Osteocyte (in vitro differentiated cells): ENCODE results near the gene COMMD2. TPM values are rescaled to one million over a fixed set of nuclear protein-coding genes. Genes with fewer than 3 reads are reported as not detected.

Experiments used
- DNase-seq: peaks from one replicate; pipeline ENCODE4 v3.0.0; 2021; ENCODE audit warnings: mixed read lengths; ENCODE audit not compliant: unreplicated experiment; ENCODE audit errors: extremely low spot score
- H3K27ac Mint-ChIP-seq: one replicate; pipeline ENCODE4 v1.8.0; 2021; ENCODE audit warnings: mild to moderate bottlenecking, mixed read lengths; ENCODE audit not compliant: unreplicated experiment
- H3K27me3 Mint-ChIP-seq: one replicate; pipeline ENCODE4 v1.8.0; 2021; ENCODE audit warnings: mixed read lengths; ENCODE audit not compliant: unreplicated experiment
- H3K36me3 Mint-ChIP-seq: one replicate; pipeline ENCODE4 v1.8.0; 2021; ENCODE audit warnings: mixed read lengths; ENCODE audit not compliant: unreplicated experiment
- H3K4me1 Mint-ChIP-seq: one replicate; pipeline ENCODE4 v1.8.0; 2021; ENCODE audit warnings: mixed read lengths; ENCODE audit not compliant: unreplicated experiment
- H3K4me3 Mint-ChIP-seq: one replicate; pipeline ENCODE4 v1.8.0; 2021; ENCODE audit warnings: mild to moderate bottlenecking, moderate library complexity, mixed read lengths; ENCODE audit not compliant: unreplicated experiment
- H3K9me3 Mint-ChIP-seq: one replicate; pipeline ENCODE4 v1.8.0; 2021; ENCODE audit warnings: mixed read lengths; ENCODE audit not compliant: unreplicated experiment
- total RNA-seq: library from RNA; stranded (reverse); gene quantifications from 2 replicates; pipeline ENCODE4 v1.2.1, GENCODE V29; 2021
- TF ChIP-seq, protein P1 (sequence below): fragments of 200-600 bp; sonication (generic); IDR thresholded peaks from 2 replicates; pipeline ENCODE4 v1.5.0; 2021; ENCODE audit warnings: antibody characterized with exemption, mild to moderate bottlenecking, moderate library complexity

COMMD2 gene
- total RNA-seq, 1 donor from 2014 or later, result 49.7 TPM

DNA sequence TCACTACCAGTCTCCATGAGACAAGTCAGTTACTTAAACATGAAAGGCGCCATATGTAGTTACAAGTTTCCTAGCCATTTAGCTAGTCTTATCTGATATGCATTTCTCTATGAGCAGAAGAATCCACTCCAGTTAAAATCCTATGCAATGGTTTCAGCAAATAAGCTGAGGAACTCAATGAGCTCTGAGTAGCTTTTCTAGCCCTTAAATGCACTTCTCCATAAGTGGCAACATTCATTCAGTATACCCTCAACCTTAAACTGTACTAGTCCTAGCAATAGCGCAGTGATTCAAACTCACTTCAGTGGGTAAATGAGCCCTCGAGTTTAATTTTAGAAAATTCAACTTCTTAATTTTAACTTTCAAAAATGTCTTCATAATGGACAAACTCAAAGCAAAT, 7.7 kb downstream of the COMMD2 start:
- H3K4me3 Mint-ChIP-seq, result no peak overlapping the region
- no peak overlapping the region for H3K27ac Mint-ChIP-seq
- H3K4me1 Mint-ChIP-seq, result no peaks in the 10 kb centered on the region
- peaks cover 58% of the 10 kb centered on the region for H3K36me3 Mint-ChIP-seq
- H3K27me3 Mint-ChIP-seq, result no peaks in the 10 kb centered on the region
- TF ChIP-seq, protein P1, sequence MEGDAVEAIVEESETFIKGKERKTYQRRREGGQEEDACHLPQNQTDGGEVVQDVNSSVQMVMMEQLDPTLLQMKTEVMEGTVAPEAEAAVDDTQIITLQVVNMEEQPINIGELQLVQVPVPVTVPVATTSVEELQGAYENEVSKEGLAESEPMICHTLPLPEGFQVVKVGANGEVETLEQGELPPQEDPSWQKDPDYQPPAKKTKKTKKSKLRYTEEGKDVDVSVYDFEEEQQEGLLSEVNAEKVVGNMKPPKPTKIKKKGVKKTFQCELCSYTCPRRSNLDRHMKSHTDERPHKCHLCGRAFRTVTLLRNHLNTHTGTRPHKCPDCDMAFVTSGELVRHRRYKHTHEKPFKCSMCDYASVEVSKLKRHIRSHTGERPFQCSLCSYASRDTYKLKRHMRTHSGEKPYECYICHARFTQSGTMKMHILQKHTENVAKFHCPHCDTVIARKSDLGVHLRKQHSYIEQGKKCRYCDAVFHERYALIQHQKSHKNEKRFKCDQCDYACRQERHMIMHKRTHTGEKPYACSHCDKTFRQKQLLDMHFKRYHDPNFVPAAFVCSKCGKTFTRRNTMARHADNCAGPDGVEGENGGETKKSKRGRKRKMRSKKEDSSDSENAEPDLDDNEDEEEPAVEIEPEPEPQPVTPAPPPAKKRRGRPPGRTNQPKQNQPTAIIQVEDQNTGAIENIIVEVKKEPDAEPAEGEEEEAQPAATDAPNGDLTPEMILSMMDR, result no peak
- H3K9me3 Mint-ChIP-seq, result no peaks in the 10 kb centered on the region
- DNase-seq, result no peak

DNA sequence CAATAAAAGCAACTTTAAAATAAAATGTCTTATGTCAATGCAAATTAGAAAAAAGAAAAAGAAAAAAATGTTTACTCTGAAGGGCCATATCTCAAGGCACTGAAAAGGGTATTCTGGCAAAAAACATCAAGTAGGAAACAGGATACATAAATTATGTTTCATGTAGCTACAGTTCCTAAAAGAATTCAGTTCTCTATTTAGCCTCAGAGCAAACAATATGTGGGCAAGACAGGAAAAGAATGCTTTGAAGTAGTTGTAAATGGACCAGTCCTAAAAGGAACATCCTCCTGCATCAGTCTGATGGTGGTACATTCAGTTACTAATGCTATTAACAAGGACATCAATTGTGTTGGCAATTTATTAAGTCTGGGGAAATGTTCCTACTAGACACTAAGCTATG, 8.1 kb downstream of the COMMD2 start:
- Mint-ChIP-seq H3K36me3 (peaks cover 57% of the 10 kb centered on the region), H3K4me1 (no peaks in the 10 kb centered on the region), H3K4me3 (no peak overlapping the region), H3K27me3 (no peaks in the 10 kb centered on the region), H3K9me3 (no peaks in the 10 kb centered on the region), H3K27ac (no peak overlapping the region)
- TF ChIP-seq, protein P1, result no peak
- DNase-seq, result no peak

DNA sequence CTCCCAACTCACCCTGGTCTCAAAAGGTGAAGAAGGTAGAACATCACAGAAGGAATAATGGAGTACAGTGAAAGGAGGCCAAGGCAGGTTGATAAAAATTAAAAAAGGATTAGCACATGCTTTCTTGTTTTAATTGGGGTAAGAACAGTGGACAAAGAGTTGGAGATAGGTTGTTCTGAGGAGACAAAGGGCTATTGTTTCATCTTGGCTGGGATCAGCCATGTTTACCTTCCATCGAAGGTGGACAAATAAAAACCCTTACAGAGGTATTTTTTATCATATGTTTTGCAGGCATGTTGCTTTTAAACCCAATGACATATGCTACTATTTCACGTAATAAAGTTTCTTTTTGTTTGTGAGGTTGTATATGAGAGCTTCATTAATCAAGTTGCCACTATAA, 12.9 kb downstream of the COMMD2 start:
- TF ChIP-seq, protein P1, result no peak
- H3K4me1 Mint-ChIP-seq, result peaks cover 21% of the 10 kb centered on the region
- peaks cover 27% of the 10 kb centered on the region for H3K36me3 Mint-ChIP-seq
- no peak overlapping the region for H3K27ac Mint-ChIP-seq
- H3K4me3 Mint-ChIP-seq, result no peak overlapping the region
- H3K27me3 Mint-ChIP-seq, result no peaks in the 10 kb centered on the region
- no peak for DNase-seq
- no peaks in the 10 kb centered on the region for H3K9me3 Mint-ChIP-seq

DNA sequence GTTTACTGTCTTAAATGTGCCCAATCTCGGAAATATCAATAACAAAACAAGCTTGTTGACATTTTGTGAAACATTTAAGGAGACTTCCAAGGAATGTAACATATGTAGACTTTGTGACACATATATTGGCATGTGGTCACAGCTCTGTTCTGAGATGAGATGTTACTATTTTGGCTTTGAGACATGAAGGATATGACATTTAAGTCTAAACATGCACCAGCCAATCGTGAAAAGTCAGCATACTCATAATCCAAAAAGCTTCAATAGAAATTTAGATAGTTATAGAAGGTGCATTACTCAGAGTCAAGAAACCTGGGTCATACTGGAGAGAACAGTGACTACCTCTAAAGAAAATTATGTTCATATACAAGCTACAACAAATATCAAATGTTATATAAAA, 13.4 kb downstream of the COMMD2 start:
- H3K27ac Mint-ChIP-seq, result no peak overlapping the region

DNA sequence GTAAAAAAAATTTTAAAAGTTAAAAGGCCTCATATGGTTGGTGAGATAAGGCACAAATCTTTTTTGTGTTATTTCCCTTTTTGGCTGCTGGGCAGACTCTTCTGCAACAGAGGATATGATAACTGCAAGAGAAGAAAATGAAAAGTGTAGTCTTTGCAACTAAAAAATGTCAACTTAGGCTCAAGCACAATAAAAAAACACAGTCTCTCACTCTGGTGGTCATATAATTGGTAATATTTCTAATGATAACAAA, 15.4 kb downstream of the COMMD2 start:
- DNase-seq, result no peak
- Mint-ChIP-seq H3K4me1 (peaks cover 21% of the 10 kb centered on the region), H3K27me3 (no peaks in the 10 kb centered on the region), H3K9me3 (no peaks in the 10 kb centered on the region), H3K27ac (peak overlapping the region; percentile 72), H3K36me3 (peaks cover 22% of the 10 kb centered on the region), H3K4me3 (no peak overlapping the region)
- TF ChIP-seq, protein P1, result no peak

More for the DNA sequence above, 13.4 kb downstream of the COMMD2 start:
- H3K27me3 Mint-ChIP-seq, result no peaks in the 10 kb centered on the region
- H3K36me3 Mint-ChIP-seq, result peaks cover 26% of the 10 kb centered on the region
- H3K4me3 Mint-ChIP-seq, result no peak overlapping the region
- TF ChIP-seq, protein P1, result no peak
- no peak for DNase-seq
- no peaks in the 10 kb centered on the region for H3K9me3 Mint-ChIP-seq
- peaks cover 21% of the 10 kb centered on the region for H3K4me1 Mint-ChIP-seq
